NCI-H2196 (cell line): ENCODE results near the gene RPS6KA2.

Experiments used
- DNase-seq: peaks from one replicate; lab custom pipeline; 2025; ENCODE audit not compliant: unreplicated experiment; lab: John Stamatoyannopoulos, UW

RPS6KA2 gene

GRCh38 chr6:166616261-166617238 lies 10.5 kb downstream of the RPS6KA2 start:
- no peak for DNase-seq

- no peak for DNase-seq
These were observed 11.8 kb downstream of the RPS6KA2 start for GRCh38 chr6:166615059-166615770.

- no peak for DNase-seq
These were observed 12.5 kb downstream of the RPS6KA2 start for GRCh38 chr6:166614589-166614988.

GRCh38 chr6:166614171-166614583 lies 12.9 kb downstream of the RPS6KA2 start:
- no peak for DNase-seq

- no peak for DNase-seq
These were observed 14.0 kb downstream of the RPS6KA2 start for GRCh38 chr6:166613027-166613426.

- no peak for DNase-seq
These were observed 14.6 kb downstream of the RPS6KA2 start for GRCh38 chr6:166612471-166612881.

- DNase-seq, result no peak
These were observed 15.4 kb downstream of the RPS6KA2 start for GRCh38 chr6:166611631-166612030.

GRCh38 chr6:166610069-166610468 lies 17.0 kb downstream of the RPS6KA2 start:
- DNase-seq, result no peak

GRCh38 chr6:166608774-166609173 lies 18.3 kb downstream of the RPS6KA2 start:
- no peak for DNase-seq

GRCh38 chr6:166605752-166606151 lies 21.3 kb downstream of the RPS6KA2 start:
- no peak for DNase-seq

GRCh38 chr6:166604911-166605310 lies 22.1 kb downstream of the RPS6KA2 start:
- no peak for DNase-seq

GRCh38 chr6:166604328-166604727 lies 22.7 kb downstream of the RPS6KA2 start:
- DNase-seq, result no peak

GRCh38 chr6:166603043-166603690 lies 23.9 kb downstream of the RPS6KA2 start:
- DNase-seq, result no peak

- DNase-seq, result no peak
These were observed 25.1 kb downstream of the RPS6KA2 start for GRCh38 chr6:166601956-166602355.

GRCh38 chr6:166600931-166601330 lies 26.1 kb downstream of the RPS6KA2 start:
- no peak for DNase-seq

GRCh38 chr6:166599205-166599604 lies 27.8 kb downstream of the RPS6KA2 start:
- no peak for DNase-seq

GRCh38 chr6:166598441-166599138 lies 28.5 kb downstream of the RPS6KA2 start:
- no peak for DNase-seq

- DNase-seq, result no peak
These were observed 29.2 kb downstream of the RPS6KA2 start for GRCh38 chr6:166597711-166598440.

GRCh38 chr6:166596776-166597507 lies 30.1 kb downstream of the RPS6KA2 start:
- no peak for DNase-seq

GRCh38 chr6:166595949-166596348 lies 31.1 kb downstream of the RPS6KA2 start:
- no peak for DNase-seq
